ENCODE results near the gene NECTIN3. TPM values are rescaled to one million over a fixed set of nuclear protein-coding genes. Genes with fewer than 3 reads are reported as not detected.

The NECTIN3 gene
- total and polyA plus RNA-seq, 7 donors = 1.8 to 54.1 (median 20.0) TPM

GRCh38 chr3:111210003-111210711, 138.5 kb downstream of the NECTIN3 start:
- no peaks in the 10 kb centered on the region for H3K9me3 ChIP-seq
- no peak for TF ChIP-seq POLR2AphosphoS5 (IDR thresholded peaks at IDR 0.05)
- no peak for TF ChIP-seq CTCF (IDR thresholded peaks at IDR 0.05)
- no peak for TF ChIP-seq POLR2A (IDR thresholded peaks at IDR 0.05)
- no peak overlapping the region for H3K4me3 ChIP-seq
- no peak overlapping the region for H3K27ac ChIP-seq
- H3K27me3 ChIP-seq = no peaks in the 10 kb centered on the region
- H3K4me1 ChIP-seq = no peaks in the 10 kb centered on the region
- no peak for DNase-seq
- H3K36me3 ChIP-seq = no peaks in the 10 kb centered on the region
- intact Hi-C loops (cut with DNase I) = no loop called here
- 55 to 73% methylated on average over 1 of the region's 1 CpG for WGBS, 2 donors

- intact Hi-C loops (cut with DNase I) = no loop called here
- no peaks in the 10 kb centered on the region for H3K36me3 ChIP-seq
- WGBS, 2 donors = 92 to 95% methylated on average over 3 of the region's 3 CpGs
- H3K27ac ChIP-seq = no peak overlapping the region
- no peaks in the 10 kb centered on the region for H3K9me3 ChIP-seq
- H3K27me3 ChIP-seq = no peaks in the 10 kb centered on the region
- no peaks in the 10 kb centered on the region for H3K4me1 ChIP-seq
- TF ChIP-seq POLR2AphosphoS5 (IDR thresholded peaks at IDR 0.05) (no peak), POLR2A (IDR thresholded peaks at IDR 0.05) (no peak), EP300 (IDR thresholded peaks at IDR 0.05) (no peak), CTCF (IDR thresholded peaks at IDR 0.05) (no peak)
- no peak overlapping the region for H3K4me3 ChIP-seq
- DNase-seq = no peak
Measured at GRCh38 chr3:111210866-111211564, 139.4 kb downstream of the NECTIN3 start.

GRCh38 chr3:111212511-111212910, 140.9 kb downstream of the NECTIN3 start:
- Histone ChIP-seq H3K4me1 (no peaks in the 10 kb centered on the region), H3K9me3 (no peaks in the 10 kb centered on the region), H3K36me3 (no peaks in the 10 kb centered on the region), H3K27ac (no peak overlapping the region), H3K4me3 (no peak overlapping the region), H3K27me3 (no peaks in the 10 kb centered on the region)
- no peak for DNase-seq
- TF ChIP-seq CTCF (IDR thresholded peaks at IDR 0.05) (no peak), POLR2AphosphoS5 (IDR thresholded peaks at IDR 0.05) (no peak), EP300 (IDR thresholded peaks at IDR 0.05) (no peak), POLR2A (IDR thresholded peaks at IDR 0.05) (no peak)
- 91 to 94% methylated on average over 4 of the region's 4 CpGs for WGBS, 2 donors
- intact Hi-C loops (cut with DNase I) = no loop called here

GRCh38 chr3:111215481-111215880, 143.9 kb downstream of the NECTIN3 start:
- intact Hi-C loops (cut with DNase I) = no loop called here
- H3K27me3 ChIP-seq = no peaks in the 10 kb centered on the region
- DNase-seq = no peak

More at GRCh38 chr3:111215481-111215880, 143.9 kb downstream of the NECTIN3 start:
- peaks cover 0 to 4% (median 0%) of the 10 kb centered on the region in 4 donors for H3K4me1 ChIP-seq
- H3K27ac ChIP-seq = no peak overlapping the region
- H3K36me3 ChIP-seq = no peaks in the 10 kb centered on the region
- WGBS, 2 donors = 88 to 94% methylated on average over 1 of the region's 1 CpG
- TF ChIP-seq POLR2A (IDR thresholded peaks at IDR 0.05) (no peak), CTCF (IDR thresholded peaks at IDR 0.05) (no peak), POLR2AphosphoS5 (IDR thresholded peaks at IDR 0.05) (no peak), EP300 (IDR thresholded peaks at IDR 0.05) (no peak)
- no peak overlapping the region for H3K4me3 ChIP-seq
- no peaks in the 10 kb centered on the region for H3K9me3 ChIP-seq

All from sigmoid colon (tissue), 7 donors.